Vagina (tissue), 2 donors: ENCODE measurements around the gene MARVELD3. TPM values are rescaled to one million over a fixed set of nuclear protein-coding genes. Genes with fewer than 3 reads are reported as not detected.

Source experiments
- DNase-seq, 2 donors: peaks; one replicate each; pipeline ENCODE4 v3.0.0-alpha.2; 2017; ENCODE audit errors: extremely low spot score in 2 of 2
- H3K27ac ChIP-seq: fragments of 200-600 bp; sonication (generic); one replicate; pipeline ENCODE4 v1.5.1; 2019
- H3K27me3 ChIP-seq: fragments of 200-600 bp; sonication (generic); one replicate; pipeline ENCODE4 v1.5.1; 2019
- H3K36me3 ChIP-seq, 2 donors: fragments of 200-600 bp; sonication (generic); one replicate each; pipeline ENCODE4 v1.5.1; 2017 to 2019
- H3K4me1 ChIP-seq: fragments of 200-600 bp; sonication (generic); one replicate; pipeline ENCODE4 v1.5.1; 2019
- H3K4me3 ChIP-seq, 2 donors: fragments of 200-600 bp; sonication (generic); 1 replicate in 1 of 2; 2 replicates in 1 of 2; pipeline ENCODE4 v1.5.1; 2016 to 2019
- H3K9me3 ChIP-seq: fragments of 200-600 bp; sonication (generic); one replicate; pipeline ENCODE4 v1.5.1; 2019
- POLR2A ChIP-seq, 2 donors: fragments of 450-650 bp; IDR thresholded peaks; one replicate each; pipeline ENCODE4 v1.6.1; 2017; ENCODE audit warnings: antibody characterized with exemption in 2 of 2, mild to moderate bottlenecking in 2 of 2, moderate library complexity in 2 of 2
- POLR2AphosphoS5 ChIP-seq, 2 donors: sonication (generic); formaldehyde crosslinking; IDR thresholded peaks; one replicate each; pipeline ENCODE4 v1.9.0; 2017; ENCODE audit warnings: antibody characterized with exemption in 2 of 2, mild to moderate bottlenecking in 2 of 2, low read depth in 1 of 2; ENCODE audit not compliant: insufficient read depth in 1 of 2
- intact Hi-C: fragments of 100-400 bp; cut with DNase I; formaldehyde crosslinking; loops from one replicate; pipeline ENCODE4 v1.15.1; 2023
- total RNA-seq: library from RNA; depleted of rRNA; stranded (reverse); fragments of >200 nt; gene quantifications from one replicate; pipeline ENCODE4 v1.2.3, GENCODE V29; 2016
- TF ChIP-seq, protein P1 (sequence below), 3 experiments: fragments of 450-650 bp in 2 of 3; fragments of 200-600 bp in 1 of 3; sonication (generic) in 1 of 3; IDR thresholded peaks; one replicate each; pipeline ENCODE4 v1.5.1; 2017 to 2019; ENCODE audit warnings: antibody characterized with exemption in 3 of 3, mild to moderate bottlenecking in 2 of 3, moderate library complexity in 2 of 3

Gene MARVELD3
- total RNA-seq, 1 donor from 2014 or later: 4.7 TPM

DNA sequence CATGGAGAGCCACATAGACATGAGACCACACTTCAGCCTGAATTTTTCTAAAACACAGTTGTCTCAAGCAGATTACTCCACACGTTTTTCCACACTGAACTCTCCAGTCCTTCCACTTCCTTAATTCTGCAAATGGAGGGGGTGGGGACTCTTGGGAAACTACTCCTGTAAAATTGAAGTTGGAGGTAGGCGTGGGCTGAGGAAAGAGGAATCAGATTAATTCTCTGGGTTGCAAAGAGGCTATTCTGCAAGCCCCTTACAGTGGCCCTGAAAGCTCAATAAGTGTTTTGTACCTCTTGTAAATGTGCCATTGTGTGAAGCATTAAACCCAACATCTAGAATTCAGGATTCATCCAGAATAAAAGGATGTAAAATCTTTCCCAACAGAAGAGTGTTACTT, 9.6 kb downstream of the MARVELD3 start:
- no peak for DNase-seq
- Histone ChIP-seq H3K36me3 (peaks cover 0 to 4% of the 10 kb centered on the region in 2 donors), H3K4me3 (no peak overlapping the region), H3K9me3 (no peaks in the 10 kb centered on the region), H3K27ac (no peak overlapping the region), H3K4me1 (no peaks in the 10 kb centered on the region), H3K27me3 (no peaks in the 10 kb centered on the region)
- intact Hi-C loops: no loop called here
- TF ChIP-seq POLR2A (IDR thresholded peaks at IDR 0.05) (no peak), POLR2AphosphoS5 (IDR thresholded peaks at IDR 0.05; ENCODE audit: insufficient read depth in 1 of 2, low read depth in 1 of 2) (no peak)
- TF ChIP-seq, protein P1, sequence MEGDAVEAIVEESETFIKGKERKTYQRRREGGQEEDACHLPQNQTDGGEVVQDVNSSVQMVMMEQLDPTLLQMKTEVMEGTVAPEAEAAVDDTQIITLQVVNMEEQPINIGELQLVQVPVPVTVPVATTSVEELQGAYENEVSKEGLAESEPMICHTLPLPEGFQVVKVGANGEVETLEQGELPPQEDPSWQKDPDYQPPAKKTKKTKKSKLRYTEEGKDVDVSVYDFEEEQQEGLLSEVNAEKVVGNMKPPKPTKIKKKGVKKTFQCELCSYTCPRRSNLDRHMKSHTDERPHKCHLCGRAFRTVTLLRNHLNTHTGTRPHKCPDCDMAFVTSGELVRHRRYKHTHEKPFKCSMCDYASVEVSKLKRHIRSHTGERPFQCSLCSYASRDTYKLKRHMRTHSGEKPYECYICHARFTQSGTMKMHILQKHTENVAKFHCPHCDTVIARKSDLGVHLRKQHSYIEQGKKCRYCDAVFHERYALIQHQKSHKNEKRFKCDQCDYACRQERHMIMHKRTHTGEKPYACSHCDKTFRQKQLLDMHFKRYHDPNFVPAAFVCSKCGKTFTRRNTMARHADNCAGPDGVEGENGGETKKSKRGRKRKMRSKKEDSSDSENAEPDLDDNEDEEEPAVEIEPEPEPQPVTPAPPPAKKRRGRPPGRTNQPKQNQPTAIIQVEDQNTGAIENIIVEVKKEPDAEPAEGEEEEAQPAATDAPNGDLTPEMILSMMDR (IDR thresholded peaks at IDR 0.05): no peak

DNA sequence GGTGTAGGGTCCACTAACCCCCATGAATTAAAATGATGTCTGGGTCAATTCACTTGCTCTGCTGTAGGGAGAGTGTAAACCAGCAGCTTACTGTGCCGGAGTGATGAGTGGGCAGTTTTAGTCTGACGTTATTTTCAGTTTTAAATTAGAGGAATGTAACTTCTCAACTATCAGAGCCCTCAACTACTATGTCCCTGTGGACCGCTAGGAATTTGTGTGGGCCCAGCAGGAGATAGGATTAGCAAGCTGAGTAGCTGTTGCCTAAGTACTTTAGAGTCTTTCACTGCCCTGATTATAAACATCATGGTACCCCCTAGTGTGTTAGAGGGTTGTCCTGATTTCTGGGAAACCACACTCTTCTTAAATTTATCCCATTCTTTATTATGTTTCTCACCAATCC, 11.4 kb downstream of the MARVELD3 start:
- Histone ChIP-seq H3K9me3 (no peaks in the 10 kb centered on the region), H3K4me3 (no peak overlapping the region), H3K27ac (no peak overlapping the region), H3K36me3 (peaks cover 0 to 4% of the 10 kb centered on the region in 2 donors), H3K27me3 (no peaks in the 10 kb centered on the region), H3K4me1 (no peaks in the 10 kb centered on the region)
- TF ChIP-seq POLR2AphosphoS5 (IDR thresholded peaks at IDR 0.05; ENCODE audit: insufficient read depth in 1 of 2, low read depth in 1 of 2) (no peak), POLR2A (IDR thresholded peaks at IDR 0.05) (no peak)
- TF ChIP-seq, protein P1 (IDR thresholded peaks at IDR 0.05): no peak
- intact Hi-C loops: no loop called here
- no peak for DNase-seq

DNA sequence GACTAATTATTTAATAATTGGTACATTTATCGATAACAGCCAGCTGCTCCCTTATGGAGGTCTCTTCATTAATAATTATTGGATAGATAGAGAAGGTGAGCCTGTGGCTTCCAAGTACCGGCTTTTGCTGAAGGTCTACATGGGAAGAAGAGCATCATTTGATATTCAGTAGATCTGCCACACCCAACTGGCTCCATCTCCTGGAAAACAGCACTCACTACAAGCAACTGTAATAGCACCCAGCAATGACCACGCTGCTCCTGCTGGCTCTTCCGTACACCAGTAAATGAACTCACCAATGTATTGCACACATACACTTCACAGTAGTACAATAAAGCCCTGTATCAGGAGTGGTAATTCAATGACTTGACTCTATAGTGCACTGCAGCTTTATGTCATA, 19.5 kb downstream of the MARVELD3 start:
- no peak for DNase-seq
- Histone ChIP-seq H3K27me3 (no peaks in the 10 kb centered on the region), H3K4me1 (no peaks in the 10 kb centered on the region), H3K27ac (no peak overlapping the region), H3K36me3 (peaks cover 0 to 14% of the 10 kb centered on the region in 2 donors), H3K9me3 (no peaks in the 10 kb centered on the region), H3K4me3 (no peak overlapping the region)
- TF ChIP-seq POLR2AphosphoS5 (IDR thresholded peaks at IDR 0.05; ENCODE audit: insufficient read depth in 1 of 2, low read depth in 1 of 2) (no peak), POLR2A (IDR thresholded peaks at IDR 0.05) (no peak)
- TF ChIP-seq, protein P1 (IDR thresholded peaks at IDR 0.05): no peak
- intact Hi-C loops: no loop called here

DNA sequence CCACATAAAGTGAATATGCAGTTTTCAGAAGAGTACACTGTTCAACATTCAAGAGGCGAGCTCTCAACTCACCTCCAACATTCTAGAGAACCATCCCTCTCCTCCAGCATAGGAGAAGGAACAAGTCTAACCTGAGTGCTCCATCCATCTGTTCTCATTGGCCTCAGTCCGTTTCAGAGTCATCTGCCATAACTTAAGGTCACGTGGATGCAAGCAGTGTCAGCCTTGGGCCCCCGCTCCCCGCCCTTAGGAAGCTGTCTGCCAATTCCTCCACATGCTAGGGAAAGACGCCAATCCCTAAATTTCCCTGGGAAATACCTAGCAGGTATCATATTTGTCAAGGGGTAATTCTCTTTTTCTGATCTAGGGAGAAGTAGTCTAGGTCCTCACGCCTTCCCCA, 21.4 kb downstream of the MARVELD3 start:
- H3K9me3 ChIP-seq: no peaks in the 10 kb centered on the region
- intact Hi-C loops: no loop called here
- H3K4me3 ChIP-seq: no peak overlapping the region
- no peaks in the 10 kb centered on the region for H3K4me1 ChIP-seq
- no peaks in the 10 kb centered on the region for H3K27me3 ChIP-seq
- peaks cover 0 to 12% of the 10 kb centered on the region in 2 donors for H3K36me3 ChIP-seq
- TF ChIP-seq POLR2A (IDR thresholded peaks at IDR 0.05): no peak
- TF ChIP-seq, protein P1 (IDR thresholded peaks at IDR 0.05): no peak
- TF ChIP-seq POLR2AphosphoS5 (IDR thresholded peaks at IDR 0.05; ENCODE audit: insufficient read depth in 1 of 2, low read depth in 1 of 2): no peak
- DNase-seq: no peak
- H3K27ac ChIP-seq: no peak overlapping the region

DNA sequence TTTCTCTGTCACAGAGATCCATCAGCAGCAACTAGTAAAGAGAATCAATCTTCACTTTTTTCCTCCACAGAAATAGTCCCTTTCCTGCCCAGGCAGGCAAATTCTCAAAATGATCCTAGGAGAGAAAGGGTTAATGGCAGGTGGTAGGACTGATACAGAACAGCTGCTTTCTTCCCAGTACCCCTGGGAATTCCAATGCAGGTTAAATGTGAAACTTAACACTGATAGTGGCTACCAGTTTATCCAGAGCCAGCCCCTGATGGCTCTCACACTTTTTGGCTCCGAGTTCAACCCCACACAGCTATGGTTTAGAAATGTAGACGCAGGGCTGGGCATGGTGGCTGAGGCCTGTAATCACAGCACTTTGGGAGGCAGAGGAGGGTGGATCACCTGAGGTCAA, 22.2 kb downstream of the MARVELD3 start:
- peaks cover 0 to 14% of the 10 kb centered on the region in 2 donors for H3K36me3 ChIP-seq

More for the DNA sequence above, 22.2 kb downstream of the MARVELD3 start:
- no peaks in the 10 kb centered on the region for H3K4me1 ChIP-seq
- intact Hi-C loops: no loop called here
- no peak overlapping the region for H3K4me3 ChIP-seq
- no peak for DNase-seq
- no peak overlapping the region for H3K27ac ChIP-seq
- no peaks in the 10 kb centered on the region for H3K9me3 ChIP-seq
- no peaks in the 10 kb centered on the region for H3K27me3 ChIP-seq
- TF ChIP-seq, protein P1 (IDR thresholded peaks at IDR 0.05): no peak
- TF ChIP-seq POLR2A (IDR thresholded peaks at IDR 0.05) (no peak), POLR2AphosphoS5 (IDR thresholded peaks at IDR 0.05; ENCODE audit: insufficient read depth in 1 of 2, low read depth in 1 of 2) (no peak)
